Astrocyte of the spinal cord (primary cell): ENCODE data around the gene LEFTY1.

Experiments used
- DNase-seq: peaks from one replicate; pipeline ENCODE4 v3.0.0; 2011; ENCODE audit warnings: low read depth, low spot score
- H3K4me3 ChIP-seq: 2 replicates; pipeline ENCODE4 v1.5.1; 2011; ENCODE audit warnings: low read depth, mild to moderate bottlenecking, low read length, moderate library complexity
- CTCF ChIP-seq: IDR thresholded peaks from 2 replicates; pipeline ENCODE4 v1.5.1; 2012; ENCODE audit warnings: low read depth, mild to moderate bottlenecking, low read length, inconsistent platforms
- in situ Hi-C: cut with HindIII; loops from 2 replicates; pipeline ENCODE4 v1.10.0; 2017; ENCODE audit warnings: low sequenced_read_pairs

The LEFTY1 gene

GRCh38 chr1:225873281-225873850, 15.6 kb downstream of the LEFTY1 start:
- no peak for TF ChIP-seq CTCF
- in situ Hi-C loops, result no loop called here
- H3K4me3 ChIP-seq, result no peak overlapping the region
- no peak for DNase-seq

GRCh38 chr1:225872075-225872430, 16.9 kb downstream of the LEFTY1 start:
- TF ChIP-seq CTCF, result no peak
- DNase-seq, result no peak
- in situ Hi-C loops, result no loop called here

GRCh38 chr1:225871359-225872074, 17.4 kb downstream of the LEFTY1 start:
- TF ChIP-seq CTCF, result no peak
- H3K4me3 ChIP-seq, result no peak overlapping the region
- in situ Hi-C loops, result no loop called here
- DNase-seq, result no peak

More at GRCh38 chr1:225872075-225872430, 16.9 kb downstream of the LEFTY1 start:
- H3K4me3 ChIP-seq, result no peak overlapping the region

GRCh38 chr1:225870911-225871310, 18.0 kb downstream of the LEFTY1 start:
- in situ Hi-C loops, result no loop called here
- no peak for DNase-seq
- TF ChIP-seq CTCF, result no peak
- H3K4me3 ChIP-seq, result no peak overlapping the region

GRCh38 chr1:225868631-225869330, 20.2 kb downstream of the LEFTY1 start:
- no peak overlapping the region for H3K4me3 ChIP-seq
- no peak for DNase-seq
- in situ Hi-C loops, result no loop called here
- no peak for TF ChIP-seq CTCF

GRCh38 chr1:225866981-225867380, 22.0 kb downstream of the LEFTY1 start:
- no peak for TF ChIP-seq CTCF
- H3K4me3 ChIP-seq, result no peak overlapping the region
- in situ Hi-C loops, result no loop called here
- DNase-seq, result no peak
